ENCODE data around the gene VAX1. TPM values are rescaled to one million over a fixed set of nuclear protein-coding genes. Genes with fewer than 3 reads are reported as not detected.

The VAX1 gene
- total RNA-seq, 2 donors from 2014 or later, result 3.2 to 3.5 TPM

DNA sequence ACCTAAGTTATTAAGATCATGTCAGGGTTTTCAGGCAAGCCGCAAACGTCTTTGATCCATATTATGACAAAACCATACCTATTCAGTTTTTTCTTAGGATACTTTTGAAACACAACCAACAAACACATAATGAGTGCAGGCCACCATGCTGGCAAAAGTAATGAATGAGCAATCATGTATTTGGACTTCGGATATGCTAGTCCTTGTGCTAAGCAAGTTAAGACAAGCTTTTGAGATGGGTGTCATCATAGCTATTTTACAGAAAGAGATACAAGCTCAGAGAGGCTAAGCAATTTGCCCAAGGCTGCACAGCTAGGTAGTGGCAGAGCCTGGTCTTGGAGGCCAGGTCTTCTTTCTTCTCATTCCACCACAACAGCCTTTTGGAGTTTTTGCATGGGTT, 46.8 kb upstream of the VAX1 start:
- Mint-ChIP-seq H3K36me3 (ENCODE audit: low read depth) (no peaks in the 10 kb centered on the region), H3K4me1 (no peaks in the 10 kb centered on the region), H3K4me3 (no peak overlapping the region), H3K27me3 (ENCODE audit: insufficient read depth) (peaks cover 24% of the 10 kb centered on the region), H3K27ac (no peak overlapping the region), H3K9me3 (peaks cover 4% of the 10 kb centered on the region)
- DNase-seq, result no peak
- WGBS, 2 experiments (ENCODE audit: insufficient coverage in 1 of 2, insufficient read length in 1 of 2), result 87 to 100% methylated on average over 3 of the region's 3 CpGs
- Histone ChIP-seq H3K9me3 (ENCODE audit: control insufficient read depth, low read length) (no peaks in the 10 kb centered on the region), H3K9ac (ENCODE audit: extremely low read depth, low read length, poor library complexity, severe bottlenecking) (no peak overlapping the region), H3K4me1 (ENCODE audit: control insufficient read depth, insufficient read depth, low read length) (peaks cover 7% of the 10 kb centered on the region), H3K4me3 (ENCODE audit: low read length) (no peak overlapping the region), H3K36me3 (ENCODE audit: control insufficient read depth, insufficient read depth, low read length) (no peaks in the 10 kb centered on the region), H3K27ac (ENCODE audit: low read depth, low read length) (no peak overlapping the region), H3K27me3 (ENCODE audit: control insufficient read depth, insufficient read depth, low read length, poor library complexity, severe bottlenecking) (peaks cover 11% of the 10 kb centered on the region)
- TF ChIP-seq, protein P1, sequence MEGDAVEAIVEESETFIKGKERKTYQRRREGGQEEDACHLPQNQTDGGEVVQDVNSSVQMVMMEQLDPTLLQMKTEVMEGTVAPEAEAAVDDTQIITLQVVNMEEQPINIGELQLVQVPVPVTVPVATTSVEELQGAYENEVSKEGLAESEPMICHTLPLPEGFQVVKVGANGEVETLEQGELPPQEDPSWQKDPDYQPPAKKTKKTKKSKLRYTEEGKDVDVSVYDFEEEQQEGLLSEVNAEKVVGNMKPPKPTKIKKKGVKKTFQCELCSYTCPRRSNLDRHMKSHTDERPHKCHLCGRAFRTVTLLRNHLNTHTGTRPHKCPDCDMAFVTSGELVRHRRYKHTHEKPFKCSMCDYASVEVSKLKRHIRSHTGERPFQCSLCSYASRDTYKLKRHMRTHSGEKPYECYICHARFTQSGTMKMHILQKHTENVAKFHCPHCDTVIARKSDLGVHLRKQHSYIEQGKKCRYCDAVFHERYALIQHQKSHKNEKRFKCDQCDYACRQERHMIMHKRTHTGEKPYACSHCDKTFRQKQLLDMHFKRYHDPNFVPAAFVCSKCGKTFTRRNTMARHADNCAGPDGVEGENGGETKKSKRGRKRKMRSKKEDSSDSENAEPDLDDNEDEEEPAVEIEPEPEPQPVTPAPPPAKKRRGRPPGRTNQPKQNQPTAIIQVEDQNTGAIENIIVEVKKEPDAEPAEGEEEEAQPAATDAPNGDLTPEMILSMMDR (conservative IDR thresholded peaks at IDR 0.05), result no peak

DNA sequence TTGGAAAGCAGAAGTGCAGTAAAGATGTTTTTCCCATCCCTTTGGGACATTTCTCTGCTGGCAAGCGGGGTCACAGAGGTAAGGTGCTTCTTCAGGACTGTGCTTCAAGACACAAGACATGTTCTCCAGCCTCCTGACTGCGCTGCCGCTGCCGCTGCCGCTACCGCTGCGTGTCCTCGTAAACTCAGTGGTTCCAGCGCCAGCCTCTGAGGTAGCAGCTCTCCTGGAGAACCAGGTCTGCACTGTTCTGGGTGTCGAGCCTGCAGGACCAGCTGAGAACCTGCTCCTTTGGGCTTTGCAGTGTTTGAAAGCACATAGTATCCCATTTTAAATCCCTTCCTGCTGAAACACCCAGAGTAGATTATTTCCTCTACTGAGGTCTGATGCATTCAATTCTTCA, 46.2 kb upstream of the VAX1 start:
- H3K4me1 Mint-ChIP-seq, result no peaks in the 10 kb centered on the region
- no peak overlapping the region for H3K27ac Mint-ChIP-seq
- Histone ChIP-seq H3K27ac (ENCODE audit: low read depth, low read length) (no peak overlapping the region), H3K4me1 (ENCODE audit: control insufficient read depth, insufficient read depth, low read length) (peaks cover 7% of the 10 kb centered on the region), H3K27me3 (ENCODE audit: control insufficient read depth, insufficient read depth, low read length, poor library complexity, severe bottlenecking) (peaks cover 11% of the 10 kb centered on the region), H3K4me3 (ENCODE audit: low read length) (no peak overlapping the region), H3K9ac (ENCODE audit: extremely low read depth, low read length, poor library complexity, severe bottlenecking) (no peak overlapping the region), H3K9me3 (ENCODE audit: control insufficient read depth, low read length) (no peaks in the 10 kb centered on the region), H3K36me3 (ENCODE audit: control insufficient read depth, insufficient read depth, low read length) (no peaks in the 10 kb centered on the region)
- H3K36me3 Mint-ChIP-seq (ENCODE audit: low read depth), result no peaks in the 10 kb centered on the region
- WGBS, 2 experiments (ENCODE audit: insufficient coverage in 1 of 2, insufficient read length in 1 of 2), result 93 to 94% methylated on average over 10 of the region's 10 CpGs
- H3K27me3 Mint-ChIP-seq (ENCODE audit: insufficient read depth), result peaks cover 28% of the 10 kb centered on the region
- H3K4me3 Mint-ChIP-seq, result no peak overlapping the region
- peaks cover 2% of the 10 kb centered on the region for H3K9me3 Mint-ChIP-seq
- TF ChIP-seq, protein P1 (conservative IDR thresholded peaks at IDR 0.05), result no peak
- no peak for DNase-seq

DNA sequence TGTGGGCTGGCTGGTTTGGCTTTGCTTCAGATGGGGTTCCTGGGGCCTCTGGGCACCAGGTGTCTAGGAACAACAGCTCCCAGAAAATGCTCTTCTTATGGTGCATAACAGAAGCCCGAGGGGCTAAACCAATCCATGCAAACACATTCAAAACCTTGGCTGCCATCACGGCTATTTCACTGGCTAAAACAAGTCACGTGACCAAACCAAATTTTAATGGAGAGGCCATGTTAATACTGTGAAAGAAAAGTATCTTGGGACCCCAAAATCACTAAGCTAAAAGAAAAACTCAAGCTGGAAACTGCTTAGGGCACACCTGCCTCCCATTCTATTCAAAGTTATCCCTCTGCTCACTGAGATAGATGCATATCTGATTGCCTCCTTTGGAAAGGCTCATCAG, 40.1 kb upstream of the VAX1 start:
- TF ChIP-seq, protein P1 (conservative IDR thresholded peaks at IDR 0.05), result no peak
- H3K9ac ChIP-seq (ENCODE audit: extremely low read depth, low read length, poor library complexity, severe bottlenecking), result no peak overlapping the region
- DNase-seq, result no peak
- H3K27me3 ChIP-seq (ENCODE audit: control insufficient read depth, insufficient read depth, low read length, poor library complexity, severe bottlenecking), result peaks cover 42% of the 10 kb centered on the region
- H3K4me3 ChIP-seq (ENCODE audit: low read length), result no peak overlapping the region
- no peaks in the 10 kb centered on the region for H3K9me3 ChIP-seq (ENCODE audit: control insufficient read depth, low read length)
- Mint-ChIP-seq H3K4me1 (peaks cover 13% of the 10 kb centered on the region), H3K9me3 (no peaks in the 10 kb centered on the region), H3K4me3 (no peak overlapping the region), H3K27ac (no peak overlapping the region), H3K27me3 (ENCODE audit: insufficient read depth) (peaks cover 70% of the 10 kb centered on the region), H3K36me3 (ENCODE audit: low read depth) (no peaks in the 10 kb centered on the region)
- no peaks in the 10 kb centered on the region for H3K4me1 ChIP-seq (ENCODE audit: control insufficient read depth, insufficient read depth, low read length)
- no peak overlapping the region for H3K27ac ChIP-seq (ENCODE audit: low read depth, low read length)
- H3K36me3 ChIP-seq (ENCODE audit: control insufficient read depth, insufficient read depth, low read length), result no peaks in the 10 kb centered on the region
- WGBS, 2 experiments (ENCODE audit: insufficient coverage in 1 of 2, insufficient read length in 1 of 2), result 81 to 93% methylated on average over 3 of the region's 3 CpGs

All from endodermal cell (in vitro differentiated cells).